A673 (cell line): Measurements from ENCODE around the gene TBC1D9B. TPM values are rescaled to one million over a fixed set of nuclear protein-coding genes. Genes with fewer than 3 reads are reported as not detected.

Source experiments
- BruUV-seq: library from RNA; stranded (reverse); fragments of 400-500 nt; replicated peaks from 2 replicates; lab custom pipeline; 2021; lab: Mats Ljungman, UMichigan
- CTCF ChIA-PET: fragments of 300-600 bp; sonication (Branson Sonifier 250); formaldehyde crosslinking; loops from one replicate; lab custom pipeline; 2022; ENCODE audit warnings: antibody characterized with exemption; lab: Charles Lee
- POLR2A ChIA-PET: fragments of 300-600 bp; sonication (Branson Sonifier 250); formaldehyde crosslinking; loops from one replicate; lab custom pipeline; 2022; ENCODE audit warnings: antibody characterized with exemption; ENCODE audit not compliant: low non-redundant PET; lab: Charles Lee
- DNase-seq: peaks from one replicate; pipeline ENCODE4 v3.0.0-alpha.2; 2015; ENCODE audit warnings: low spot score
- H3K27ac ChIP-seq: fragments of 200-600 bp; sonication (generic); 2 replicates; pipeline ENCODE4 v1.5.1; 2016; ENCODE audit warnings: mixed run types, low read depth, mild to moderate bottlenecking, mixed read lengths, antibody characterized with exemption, low read length; ENCODE audit not compliant: poor library complexity, severe bottlenecking
- H3K27me3 ChIP-seq: fragments of 200-600 bp; sonication (generic); replicated peaks from 2 replicates; pipeline ENCODE4 v1.6.1; 2017; ENCODE audit warnings: mixed run types, low read depth, mild to moderate bottlenecking, mixed read lengths, antibody characterized with exemption, low read length; ENCODE audit not compliant: insufficient read depth, poor library complexity
- H3K36me3 ChIP-seq: fragments of 200-600 bp; sonication (generic); 2 replicates; pipeline ENCODE4 v1.6.1; 2016; ENCODE audit warnings: mixed run types, mild to moderate bottlenecking, mixed read lengths, antibody characterized with exemption, low read length; ENCODE audit not compliant: insufficient read depth, poor library complexity, severe bottlenecking
- H3K4me1 ChIP-seq: fragments of 200-600 bp; sonication (generic); 2 replicates; pipeline ENCODE4 v1.6.1; 2017; ENCODE audit warnings: mixed run types, mild to moderate bottlenecking, mixed read lengths, antibody characterized with exemption, low read length; ENCODE audit not compliant: insufficient read depth, poor library complexity, severe bottlenecking
- H3K4me3 ChIP-seq: fragments of 200-600 bp; sonication (generic); 2 replicates; pipeline ENCODE4 v1.5.1; 2016; ENCODE audit warnings: low read depth, mixed run types, mild to moderate bottlenecking, mixed read lengths, low read length; ENCODE audit not compliant: poor library complexity, severe bottlenecking
- H3K9me3 ChIP-seq: fragments of 200-600 bp; sonication (generic); 2 replicates; pipeline ENCODE4 v1.6.1; 2016; ENCODE audit warnings: mixed run types, low read depth, mild to moderate bottlenecking, mixed read lengths, antibody characterized with exemption, low read length; ENCODE audit not compliant: poor library complexity, severe bottlenecking
- CTCF ChIP-seq: fragments of 300-800, 200-600 bp; sonication (generic); conservative IDR thresholded peaks from 2 replicates; pipeline ENCODE4 v1.5.1; 2017; ENCODE audit warnings: low read depth, mild to moderate bottlenecking, antibody characterized with exemption, low read length, moderate library complexity, mixed read lengths
- EZH2 ChIP-seq: fragments of 200-600 bp; sonication (generic); IDR thresholded peaks from 2 replicates; pipeline ENCODE4 v1.6.1; 2017; ENCODE audit warnings: borderline replicate concordance, low read depth, mild to moderate bottlenecking, mixed read lengths, antibody characterized with exemption, low read length; ENCODE audit not compliant: poor library complexity, severe bottlenecking
- intact Hi-C: fragments of 100-400 bp; cut with micrococcal nuclease; formaldehyde crosslinking; loops from one replicate; pipeline ENCODE4 v1.10.0; 2022; ENCODE audit not compliant: unreplicated experiment
- total RNA-seq: library from RNA; stranded (reverse); gene quantifications from 2 replicates; pipeline ENCODE4 v1.2.3, GENCODE V29; 2021

The TBC1D9B gene
- total RNA-seq, 1 experiment from 2014 or later, result 68.2 TPM

GRCh38 chr5:179912386-179912785 lies 4.7 kb upstream of the TBC1D9B start:
- CTCF ChIA-PET, result no interaction called here
- DNase-seq, result no peak

GRCh38 chr5:179909224-179909623 lies 1.5 kb upstream of the TBC1D9B start:
- ChIA-PET POLR2A (no interaction called here), CTCF (no interaction called here)
- Histone ChIP-seq H3K9me3 (no peaks in the 10 kb centered on the region), H3K27me3 (no peaks in the 10 kb centered on the region), H3K27ac (no peak overlapping the region), H3K4me3 (no peak overlapping the region), H3K36me3 (peaks cover 8% of the 10 kb centered on the region), H3K4me1 (peaks cover 7% of the 10 kb centered on the region)
- intact Hi-C loops, result loop anchor here (5.0 kb wide), 2 partner anchors 87 to 107 kb away; partner anchors contain the start of gene SQSTM1
- BruUV-seq, result no TSS peak
- no peak for DNase-seq
- TF ChIP-seq CTCF (no peak), EZH2 (no peak)

More at GRCh38 chr5:179912386-179912785, 4.7 kb upstream of the TBC1D9B start:
- TF ChIP-seq CTCF, result no peak
- TF ChIP-seq EZH2, result no peak
- no TSS peak for BruUV-seq
- no peaks in the 10 kb centered on the region for H3K4me1 ChIP-seq
- H3K4me3 ChIP-seq, result no peak overlapping the region
- no peaks in the 10 kb centered on the region for H3K36me3 ChIP-seq
- no peaks in the 10 kb centered on the region for H3K9me3 ChIP-seq
- POLR2A ChIA-PET, result no interaction called here
- intact Hi-C loops, result no loop called here
- no peaks in the 10 kb centered on the region for H3K27me3 ChIP-seq
- no peak overlapping the region for H3K27ac ChIP-seq

- DNase-seq, result no peak
- Histone ChIP-seq H3K27ac (no peak overlapping the region), H3K27me3 (no peaks in the 10 kb centered on the region), H3K36me3 (peaks cover 12% of the 10 kb centered on the region), H3K4me1 (peaks cover 7% of the 10 kb centered on the region), H3K9me3 (no peaks in the 10 kb centered on the region), H3K4me3 (peak overlapping the region; percentile 62)
- BruUV-seq, result no TSS peak
- CTCF ChIA-PET, result interaction anchor here (0.6 kb wide), 1 partner anchor 56 kb away, joined by 4 read pairs; no protein-coding TSS in a partner anchor
- intact Hi-C loops, result loop anchor here (5.0 kb wide), 2 partner anchors 86 to 106 kb away; partner anchors contain the start of gene SQSTM1
- POLR2A ChIA-PET, result no interaction called here
- 0 out of 2 replicates have a peak, but pooled peaks have one; percentile 24 for TF ChIP-seq CTCF
- TF ChIP-seq EZH2, result no peak
These were observed 831 bp upstream of the TBC1D9B start for GRCh38 chr5:179908528-179908927.
